HG03139 (cell line): ENCODE results near the gene TNS1.
A peak's percentile ranks its signal among the peaks of the same experiment; 100 is the strongest.
"Not testable (repeated sequence)": the region's sequence is repeated elsewhere in the genome, so short reads cannot be mapped to it uniquely, and the experiment has no call there.

Source experiments
- ATAC-seq: cut with Tn5 transposase; IDR thresholded peaks from one replicate; pipeline ENCODE4 v1.9.1; 2021; ENCODE audit not compliant: unreplicated experiment

The TNS1 gene

DNA sequence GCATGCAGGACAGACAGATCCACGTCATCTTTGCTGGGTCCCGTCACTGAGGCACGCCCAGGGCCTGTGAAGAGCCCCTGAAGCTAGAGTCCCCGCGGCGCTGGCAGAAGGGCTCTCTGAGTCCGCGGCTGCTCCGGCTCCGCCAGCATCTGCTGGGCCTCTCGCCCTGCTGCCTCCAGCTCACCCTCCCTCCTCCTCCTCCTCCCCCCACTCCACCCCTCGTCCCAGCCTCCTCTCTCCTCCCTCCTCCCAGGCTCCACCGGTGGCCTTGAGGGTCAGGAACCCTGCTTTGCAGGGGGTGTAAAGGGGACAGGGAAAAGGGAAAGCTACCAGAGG lies at the start of gene TNS1:
Gene TNS1 (minus strand): TSS at position 151 of the 336 bp plus-strand sequence. CDS start 123 bp downstream, at position 28.
- no peak for ATAC-seq

- ATAC-seq, result no peak
These were observed 49.1 kb upstream of the TNS1 start for GRCh38 chr2:218051903-218052302.

- ATAC-seq, result no peak
These were observed 44.9 kb upstream of the TNS1 start for GRCh38 chr2:218047536-218048225.

DNA sequence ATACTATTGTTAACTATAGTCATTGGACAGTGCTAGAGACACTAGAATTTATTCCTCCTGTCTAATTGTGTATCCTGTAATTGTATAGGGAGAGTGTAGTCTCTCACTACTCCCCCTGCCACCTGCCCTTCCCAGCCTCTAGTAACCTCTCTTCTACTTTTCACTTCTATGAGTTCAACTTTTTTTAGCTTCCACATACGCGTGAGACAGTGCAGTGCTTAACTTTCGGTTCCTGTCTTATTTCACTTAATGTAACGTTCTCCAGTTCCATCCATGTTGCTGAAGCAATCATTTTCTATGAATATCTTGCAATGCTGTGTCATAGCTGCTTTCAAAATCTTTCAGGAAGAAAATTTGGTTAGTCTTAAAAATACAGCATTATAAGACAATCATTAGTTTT lies 43.4 kb upstream of the TNS1 start:
- no peak for ATAC-seq

- not testable (repeated sequence) for ATAC-seq
These were observed 41.8 kb upstream of the TNS1 start for GRCh38 chr2:218044599-218044998.

- no peak for ATAC-seq
These were observed 40.9 kb upstream of the TNS1 start for GRCh38 chr2:218043701-218044109.

DNA sequence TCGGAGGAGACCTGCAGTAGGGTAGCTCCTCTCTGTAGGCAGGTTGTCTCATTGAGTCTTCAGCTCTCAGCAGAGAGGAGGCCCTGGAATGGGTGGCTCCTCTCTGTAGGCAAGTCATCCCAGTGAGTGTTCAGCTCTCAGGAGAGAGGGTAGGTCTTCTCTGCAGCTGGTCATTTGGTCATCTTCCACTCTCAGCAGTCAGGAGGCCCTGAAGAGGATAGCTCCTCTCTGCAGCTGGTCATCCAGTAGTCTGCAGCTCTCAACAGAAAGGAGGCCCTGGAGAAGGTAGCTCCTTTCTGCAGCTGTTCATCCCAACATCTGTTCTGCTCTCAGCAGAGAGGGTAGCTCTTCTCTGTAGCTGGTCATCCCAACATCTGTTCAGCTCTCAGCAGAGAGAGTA lies 40.3 kb upstream of the TNS1 start:
- no peak for ATAC-seq

GRCh38 chr2:218041302-218042168 lies 38.7 kb upstream of the TNS1 start:
- ATAC-seq, result no peak

- no peak for ATAC-seq
These were observed 38.1 kb upstream of the TNS1 start for GRCh38 chr2:218040883-218041282.

GRCh38 chr2:218039171-218039570 lies 36.4 kb upstream of the TNS1 start:
- no peak for ATAC-seq

GRCh38 chr2:218036371-218036770 lies 33.6 kb upstream of the TNS1 start:
- no peak for ATAC-seq

- no peak for ATAC-seq
These were observed 32.8 kb upstream of the TNS1 start for GRCh38 chr2:218035463-218036100.

DNA sequence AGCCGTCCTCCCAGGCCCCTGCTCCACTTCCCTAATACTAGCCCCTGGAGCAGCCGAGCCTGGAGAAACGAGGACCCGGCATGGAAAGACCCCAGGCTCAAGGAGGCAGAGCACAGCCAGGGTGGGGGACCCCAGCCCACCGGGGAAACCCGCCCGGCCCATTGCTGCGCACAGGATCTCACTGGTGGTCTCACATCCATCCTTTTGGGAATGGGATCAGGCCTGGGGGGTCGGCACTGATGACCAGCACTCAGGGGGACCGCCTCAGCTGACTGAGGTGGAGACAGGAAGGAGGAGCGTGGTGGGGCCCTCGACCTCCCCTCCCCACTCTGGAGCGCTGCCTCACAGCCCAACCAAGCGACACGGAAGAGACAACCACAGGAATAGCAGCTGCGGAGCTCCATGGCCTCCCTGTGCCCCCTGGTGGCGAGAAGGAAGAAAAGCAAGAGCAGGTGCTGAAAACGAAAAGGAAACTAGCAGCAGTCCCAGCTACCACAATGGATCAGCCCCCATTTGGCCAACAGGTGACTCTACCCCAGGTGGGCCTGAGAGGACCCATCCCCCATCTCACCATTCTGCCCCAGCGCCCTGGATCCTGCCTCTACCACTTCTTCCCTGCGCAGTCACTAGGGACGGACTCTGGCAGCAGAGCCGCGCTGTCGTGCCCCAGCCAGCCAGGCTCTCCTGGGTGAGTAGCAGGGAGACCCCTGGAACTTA lies 31.9 kb upstream of the TNS1 start:
- ATAC-seq, result peak; percentile 76

GRCh38 chr2:218033590-218034496 lies 31.0 kb upstream of the TNS1 start:
- ATAC-seq, result no peak

DNA sequence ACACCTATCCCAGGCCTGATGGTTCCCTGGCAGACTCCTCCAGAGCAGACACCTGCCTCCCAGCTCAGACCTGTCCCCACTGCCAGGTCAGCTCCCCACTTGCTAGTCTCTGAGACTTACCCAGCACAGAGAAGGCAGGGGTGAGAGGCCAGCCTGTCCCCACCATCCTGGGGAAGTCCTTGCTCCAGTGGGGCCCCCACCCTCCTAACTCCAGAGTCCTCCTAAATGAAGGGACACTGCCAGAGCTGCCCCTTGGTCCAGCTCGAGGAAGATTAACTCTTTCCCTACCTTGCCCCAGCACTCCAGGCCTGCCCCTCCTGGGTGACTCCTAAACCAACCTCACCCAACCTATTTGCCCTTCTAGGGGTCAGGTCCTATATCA lies 30.4 kb upstream of the TNS1 start:
- no peak for ATAC-seq

DNA sequence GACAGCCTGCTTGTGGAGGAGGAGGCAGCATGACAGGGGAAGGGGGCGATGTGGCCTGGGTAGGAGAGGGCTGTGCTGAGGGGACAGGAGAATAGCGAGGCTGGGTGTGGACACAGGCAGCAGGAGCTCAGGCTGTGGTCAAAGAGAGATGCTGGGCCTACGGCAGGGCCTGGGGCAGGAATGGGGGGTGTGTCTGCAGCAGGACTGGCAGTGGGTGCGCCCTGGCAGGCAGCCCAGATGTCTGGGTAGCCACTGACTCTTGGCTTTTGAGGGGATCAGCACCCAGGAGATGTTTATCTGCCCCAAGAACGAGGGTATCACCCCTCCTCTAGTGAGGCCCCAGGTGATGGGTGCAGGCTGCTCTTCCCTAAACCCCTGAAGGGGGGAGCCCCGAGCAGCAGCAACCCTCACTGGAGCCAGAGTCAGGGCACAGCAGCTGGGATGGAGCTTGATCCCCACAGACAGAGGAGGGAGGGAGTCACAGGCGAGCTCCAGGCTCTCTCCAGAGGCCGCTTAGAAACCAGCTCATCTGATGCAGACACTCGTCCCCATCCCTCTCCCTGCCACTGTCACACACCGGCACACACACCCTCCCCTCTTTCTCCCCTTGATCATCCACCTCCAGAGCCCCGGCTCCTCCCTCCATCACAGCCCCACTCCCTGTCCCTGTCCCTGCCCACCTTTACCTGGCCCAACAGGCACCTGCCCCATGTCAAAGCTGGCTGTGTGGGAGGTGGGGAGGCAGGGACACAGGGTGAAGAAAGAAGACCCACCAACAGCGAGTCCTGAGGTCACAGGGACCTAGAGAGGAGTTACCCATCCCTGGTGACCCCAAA lies 29.8 kb upstream of the TNS1 start:
- ATAC-seq, result no peak

GRCh38 chr2:218031771-218032257 lies 29.0 kb upstream of the TNS1 start:
- ATAC-seq, result no peak

DNA sequence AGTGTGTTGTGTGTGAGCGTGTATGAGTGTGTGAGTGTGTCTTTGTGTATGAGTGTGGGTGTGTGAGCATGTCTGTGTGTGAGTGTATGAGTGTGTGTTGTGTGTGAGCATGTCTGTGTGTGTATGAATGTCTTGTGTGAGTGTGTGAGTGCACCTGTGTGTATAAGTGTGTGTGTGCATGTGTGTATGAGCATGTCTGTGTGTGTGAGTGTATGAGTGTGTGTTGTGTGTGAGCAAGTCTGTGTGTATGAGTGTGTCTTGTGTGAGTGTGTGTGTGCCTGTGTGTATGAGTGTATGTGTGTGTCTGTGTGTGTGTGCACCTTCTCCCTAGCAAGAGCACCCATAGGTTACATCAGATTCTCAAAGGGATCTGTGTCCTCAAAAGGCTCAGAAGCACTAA lies 28.5 kb upstream of the TNS1 start:
- ATAC-seq, result no peak
